Measurements from ENCODE around the gene DCLRE1A. TPM values are rescaled to one million over a fixed set of nuclear protein-coding genes. Genes with fewer than 3 reads are reported as not detected.

Gene DCLRE1A
- total RNA-seq, 6 donors from 2014 or later = 4.0 to 12.4 (median 6.0) TPM

GRCh38 chr10:113788604-113789083 is 65.2 kb downstream of the DCLRE1A start:
- DNase-seq (peak in 1 of 2 donors; percentile 37), ATAC-seq (ENCODE audit: low FRiP score in 2 of 2) (peak in 1 of 2 donors; percentile 83)
- Histone ChIP-seq H3K9me3 (no peaks in the 10 kb centered on the region), H3K4me3 (no peak overlapping the region), H3K27me3 (no peaks in the 10 kb centered on the region), H3K27ac (no peak overlapping the region), H3K36me3 (no peaks in the 10 kb centered on the region), H3K4me1 (no peaks in the 10 kb centered on the region)
- WGBS, 2 donors = 45 to 52% methylated on average over 9 of the region's 9 CpGs
- TF ChIP-seq EP300 (IDR thresholded peaks at IDR 0.05) (no peak), POLR2AphosphoS5 (IDR thresholded peaks at IDR 0.05) (no peak), CTCF (IDR thresholded peaks at IDR 0.05) (no peak), POLR2A (IDR thresholded peaks at IDR 0.05) (no peak)

Small RNAs within 50 kb of the gene (small RNA-seq; reads per million reads assigned to genes)
- gene RF00560 = 0 reads per million in 4 donors

Other genes with a start within 250 kb of the DCLRE1A start
- under 1 TPM in 1 of 6 donors, not detected in 5; 0.11 TPM for gene NRAP, start 190.0 kb downstream of the DCLRE1A start, total RNA-seq
- gene CASP7, start 174.2 kb downstream of the DCLRE1A start, total RNA-seq = 10 to 100 TPM; 17.4 to 35.1 (median 29.6) TPM
- 10 to 100 TPM in 1 of 6 donors, 1 to 10 TPM in 4, under 1 TPM in 1; 0.14 to 36.7 (median 3.5) TPM for gene PLEKHS1, start 102.4 kb downstream of the DCLRE1A start, total RNA-seq
- gene NHLRC2, start 579 bp upstream of the DCLRE1A start, total RNA-seq = 10 to 100 TPM; 24.2 to 55.5 (median 39.7) TPM
- gene ADRB1, start 189.8 kb upstream of the DCLRE1A start, total RNA-seq = 10 to 100 TPM; 18.9 to 37.2 (median 26.8) TPM

Measured in upper lobe of left lung (tissue), 6 donors.